ENCODE measurements around the gene SPZ1.
"Not testable (repeated sequence)": the region's sequence is repeated elsewhere in the genome, so short reads cannot be mapped to it uniquely, and the experiment has no call there.

Gene SPZ1

DNA sequence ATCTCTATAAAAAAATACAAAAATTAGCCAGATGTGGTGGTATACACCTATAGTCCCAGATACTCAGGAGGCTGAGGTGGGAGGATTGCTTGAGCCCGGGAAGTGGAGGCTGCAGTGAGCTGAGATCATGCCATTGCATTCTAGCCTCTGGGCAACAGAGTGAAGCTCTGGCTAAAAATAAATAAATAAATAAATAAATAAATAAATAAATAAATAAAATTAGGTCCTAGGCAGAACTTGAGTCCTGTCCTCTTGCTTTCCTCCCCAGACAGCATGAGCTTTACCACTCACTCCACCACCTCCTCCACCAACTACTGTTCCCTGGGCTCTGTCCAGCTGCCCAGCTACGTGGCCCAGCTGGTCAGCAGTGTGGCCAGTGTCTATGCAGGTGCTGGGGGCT is 31.6 kb upstream of the SPZ1 start:
- no peak overlapping the region for H3K27ac ChIP-seq
- TF ChIP-seq CTCF (conservative IDR thresholded peaks at IDR 0.05), result no peak

DNA sequence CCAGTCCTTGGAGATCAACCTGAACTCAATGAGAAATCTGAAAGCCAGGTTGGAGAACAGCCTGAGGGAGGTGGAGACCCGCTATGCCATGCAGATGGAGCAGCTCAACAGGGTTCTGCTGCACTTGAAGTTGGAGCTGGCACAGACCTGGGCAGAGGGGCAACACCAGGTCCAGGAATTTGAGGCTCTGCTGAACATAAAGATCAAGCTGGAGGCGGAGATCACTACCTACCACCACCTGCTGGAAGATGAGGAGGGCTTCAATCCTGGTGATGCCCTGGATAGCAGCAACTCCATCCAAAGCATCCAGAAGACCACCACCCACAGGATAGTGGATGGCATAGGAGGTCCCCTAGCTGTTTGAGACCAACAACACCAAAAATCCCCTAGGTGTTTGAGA is 30.5 kb upstream of the SPZ1 start:
- H3K27ac ChIP-seq, result no peak overlapping the region
- TF ChIP-seq CTCF (conservative IDR thresholded peaks at IDR 0.05), result no peak

GRCh38 chr5:80291761-80292160 is 28.0 kb upstream of the SPZ1 start:
- H3K27ac ChIP-seq, result no peak overlapping the region
- no peak for TF ChIP-seq CTCF (conservative IDR thresholded peaks at IDR 0.05)

GRCh38 chr5:80296121-80296520 is 23.7 kb upstream of the SPZ1 start:
- TF ChIP-seq CTCF (conservative IDR thresholded peaks at IDR 0.05), result no peak
- no peak overlapping the region for H3K27ac ChIP-seq

GRCh38 chr5:80299601-80300000 is 20.2 kb upstream of the SPZ1 start:
- no peak overlapping the region for H3K27ac ChIP-seq
- no peak for TF ChIP-seq CTCF (conservative IDR thresholded peaks at IDR 0.05)

DNA sequence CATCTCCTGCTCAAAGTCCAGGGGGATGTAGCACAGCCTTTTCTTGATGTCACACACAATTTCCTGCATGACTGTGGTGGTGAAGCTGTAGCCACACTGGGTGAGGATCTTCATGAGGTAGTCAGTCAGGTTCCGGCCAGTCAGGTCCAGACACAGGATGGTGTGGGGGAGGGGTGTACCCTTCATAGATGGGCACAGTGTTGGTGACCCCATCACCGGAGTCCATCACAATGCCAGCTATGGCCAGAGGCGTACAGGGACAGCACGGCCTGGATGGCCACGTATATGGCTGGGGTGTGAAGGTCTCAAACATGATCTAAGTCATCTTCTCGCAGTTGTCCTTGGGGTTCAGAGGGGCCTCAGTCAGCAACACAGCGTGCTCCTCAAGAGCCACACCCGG is 19.7 kb upstream of the SPZ1 start:
- no peak overlapping the region for H3K27ac ChIP-seq
- no peak for TF ChIP-seq CTCF (conservative IDR thresholded peaks at IDR 0.05)

GRCh38 chr5:80300796-80301195 is 19.0 kb upstream of the SPZ1 start:
- H3K27ac ChIP-seq, result not testable (repeated sequence)

DNA sequence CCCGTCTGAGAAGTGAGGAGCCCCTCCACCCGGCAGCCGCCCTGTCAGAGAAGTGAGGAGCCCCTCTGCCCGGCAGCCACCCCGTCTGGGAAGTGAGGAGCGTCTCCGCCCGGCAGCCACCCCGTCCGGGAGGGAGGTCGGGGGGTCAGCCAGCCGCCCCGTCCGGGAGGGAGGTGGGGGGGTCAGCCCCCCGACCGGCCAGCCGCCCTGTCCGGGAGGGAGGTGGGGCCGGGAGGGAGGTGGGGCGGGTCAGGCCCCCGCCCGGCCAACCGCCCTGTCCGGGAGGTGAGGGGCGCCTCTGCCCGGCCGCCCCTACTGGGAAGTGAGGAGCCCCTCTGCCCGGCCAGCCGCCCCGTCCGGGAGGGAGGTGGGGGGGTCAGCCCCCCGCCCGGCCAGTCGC is 18.5 kb upstream of the SPZ1 start:
- H3K27ac ChIP-seq, result not testable (repeated sequence)

GRCh38 chr5:80302636-80303035 is 17.2 kb upstream of the SPZ1 start:
- H3K27ac ChIP-seq, result no peak overlapping the region
- no peak for TF ChIP-seq CTCF (conservative IDR thresholded peaks at IDR 0.05)

Data from VCaP (cell line).